GM12865 (cell line): ENCODE measurements around the gene TMEM119.
"Not testable (repeated sequence)": the region's sequence is repeated elsewhere in the genome, so short reads cannot be mapped to it uniquely, and the experiment has no call there.

Experiments used
- DNase-seq: peaks from one replicate; pipeline ENCODE4 v3.0.0; 2010; ENCODE audit warnings: low read depth
- H3K4me3 ChIP-seq: 2 replicates; pipeline ENCODE4 v1.5.1; 2011; ENCODE audit warnings: mild to moderate bottlenecking, low read depth, low read length, control low read depth
- TF ChIP-seq, protein P1 (sequence below): IDR thresholded peaks from 2 replicates; pipeline ENCODE4 v1.5.1; 2011; ENCODE audit warnings: low read length, control low read depth, low read depth, inconsistent platforms; ENCODE audit not compliant: insufficient read depth; ENCODE audit errors: missing control alignments

Gene TMEM119

DNA sequence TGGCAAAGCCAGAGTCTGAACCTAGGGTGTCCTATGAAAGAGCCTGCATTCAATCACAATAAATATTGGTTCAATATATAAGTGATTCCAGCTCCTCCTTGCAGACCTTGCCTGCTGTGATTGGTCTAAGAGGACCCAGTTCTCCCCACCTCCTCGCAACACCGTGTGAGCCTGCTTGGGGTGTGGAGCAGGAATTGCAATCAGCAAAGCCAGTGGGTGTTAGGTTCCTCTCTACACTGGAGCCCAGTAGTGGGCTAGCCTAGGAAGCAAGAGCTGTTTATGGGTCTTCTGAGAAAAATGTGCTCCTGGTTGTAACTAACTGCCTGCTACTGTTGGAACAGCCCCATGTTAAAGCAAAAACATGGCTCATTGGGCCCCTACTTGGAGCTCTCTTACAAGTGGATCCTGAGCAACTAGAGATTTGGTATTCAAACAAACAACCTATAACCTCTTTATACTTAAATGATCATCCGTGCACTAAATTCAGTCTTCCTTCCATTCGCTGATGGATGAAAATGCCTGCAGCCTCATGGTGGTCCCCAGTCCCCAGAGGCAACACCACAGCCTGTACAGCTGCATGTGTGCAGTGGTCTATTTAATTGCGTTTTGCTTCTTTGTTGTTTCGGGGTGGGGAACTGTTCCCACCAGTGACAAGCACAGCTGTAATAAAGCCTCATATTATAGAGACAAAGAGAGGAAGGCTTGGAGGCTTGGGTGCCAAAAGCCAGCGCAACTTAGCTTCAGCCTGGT lies 39.5 kb upstream of the TMEM119 start:
- H3K4me3 ChIP-seq, result peak overlapping the region; percentile 74
- DNase-seq, result no peak
- TF ChIP-seq, protein P1, sequence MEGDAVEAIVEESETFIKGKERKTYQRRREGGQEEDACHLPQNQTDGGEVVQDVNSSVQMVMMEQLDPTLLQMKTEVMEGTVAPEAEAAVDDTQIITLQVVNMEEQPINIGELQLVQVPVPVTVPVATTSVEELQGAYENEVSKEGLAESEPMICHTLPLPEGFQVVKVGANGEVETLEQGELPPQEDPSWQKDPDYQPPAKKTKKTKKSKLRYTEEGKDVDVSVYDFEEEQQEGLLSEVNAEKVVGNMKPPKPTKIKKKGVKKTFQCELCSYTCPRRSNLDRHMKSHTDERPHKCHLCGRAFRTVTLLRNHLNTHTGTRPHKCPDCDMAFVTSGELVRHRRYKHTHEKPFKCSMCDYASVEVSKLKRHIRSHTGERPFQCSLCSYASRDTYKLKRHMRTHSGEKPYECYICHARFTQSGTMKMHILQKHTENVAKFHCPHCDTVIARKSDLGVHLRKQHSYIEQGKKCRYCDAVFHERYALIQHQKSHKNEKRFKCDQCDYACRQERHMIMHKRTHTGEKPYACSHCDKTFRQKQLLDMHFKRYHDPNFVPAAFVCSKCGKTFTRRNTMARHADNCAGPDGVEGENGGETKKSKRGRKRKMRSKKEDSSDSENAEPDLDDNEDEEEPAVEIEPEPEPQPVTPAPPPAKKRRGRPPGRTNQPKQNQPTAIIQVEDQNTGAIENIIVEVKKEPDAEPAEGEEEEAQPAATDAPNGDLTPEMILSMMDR, result no peak

DNA sequence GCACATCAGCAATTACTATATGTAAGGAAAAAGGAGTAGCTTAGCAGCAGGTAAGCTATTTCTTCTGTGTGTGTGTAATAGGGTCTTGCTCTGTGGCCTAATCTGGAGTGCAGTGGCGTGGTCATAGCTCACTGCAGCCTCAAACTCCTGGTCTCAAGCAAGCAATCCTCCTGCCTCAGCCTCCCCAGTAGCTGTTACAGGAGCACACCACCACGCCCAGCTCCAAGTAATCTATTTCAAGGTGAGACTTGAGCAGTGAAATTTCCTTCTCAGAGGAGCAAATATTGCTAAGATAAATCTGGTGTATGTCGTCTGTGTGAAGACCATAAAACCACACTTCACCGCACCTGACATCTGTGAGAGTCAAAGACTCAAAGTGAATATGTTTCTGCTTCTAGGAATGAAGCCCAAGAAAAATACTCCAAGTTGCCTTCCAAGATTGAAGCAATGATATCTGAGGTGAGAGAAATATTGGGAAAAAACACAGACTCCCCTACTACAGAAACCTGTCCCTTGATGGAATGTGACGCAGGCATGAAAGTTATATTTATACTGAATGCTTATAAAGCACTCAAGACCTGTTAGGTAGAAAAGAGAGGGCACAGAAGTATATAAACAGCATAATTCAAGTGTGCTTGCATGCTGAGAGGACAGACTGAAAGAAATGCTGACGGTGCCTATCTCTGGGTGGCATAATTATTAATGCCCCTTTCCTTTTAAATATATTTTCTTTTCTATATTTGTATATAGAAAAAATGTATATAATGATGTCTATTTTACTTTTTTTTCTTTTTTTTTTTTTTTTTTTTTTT lies 38.3 kb upstream of the TMEM119 start:
- peak overlapping the region; percentile 74 for H3K4me3 ChIP-seq
- TF ChIP-seq, protein P1, result no peak
- no peak for DNase-seq

DNA sequence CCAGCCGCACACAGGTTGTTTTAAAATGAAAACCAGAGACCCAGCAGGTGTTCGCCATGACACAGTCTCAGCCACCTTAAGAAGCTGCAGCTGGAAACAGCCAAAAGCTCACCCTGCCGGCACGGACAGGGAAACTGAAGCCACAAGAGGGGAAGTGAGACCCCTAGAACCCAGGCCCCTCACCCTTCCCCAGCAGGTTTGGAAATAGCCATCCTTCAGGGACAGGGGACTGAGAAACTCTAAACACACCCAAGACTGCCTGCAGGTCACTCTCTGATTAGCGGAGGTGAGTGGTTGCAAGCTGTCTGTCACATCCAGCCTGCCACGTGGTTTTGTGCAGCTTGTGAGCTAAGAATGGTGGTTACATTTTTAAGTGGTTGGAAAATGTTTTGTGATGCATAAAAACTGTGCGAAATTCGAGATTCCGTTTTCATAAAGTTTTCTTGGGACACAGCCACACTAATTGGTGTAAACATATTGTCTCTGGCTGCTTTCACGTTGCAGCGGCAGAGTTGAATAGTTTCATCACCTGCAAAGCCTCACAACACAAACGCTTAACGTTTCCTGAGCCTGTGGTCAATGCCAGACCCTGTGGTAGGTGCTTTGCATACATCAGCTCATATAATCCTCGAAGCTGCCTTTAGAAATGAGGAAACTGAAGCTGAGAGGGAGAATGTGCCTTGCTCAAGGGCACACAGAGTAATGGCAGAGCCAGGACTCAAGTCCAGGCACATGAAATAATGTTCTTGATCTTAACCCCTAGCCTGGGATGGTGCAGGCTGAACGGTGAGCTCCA lies 37.5 kb upstream of the TMEM119 start:
- TF ChIP-seq, protein P1, result no peak
- peak; percentile 98 for DNase-seq
- H3K4me3 ChIP-seq, result peak overlapping the region; percentile 74

DNA sequence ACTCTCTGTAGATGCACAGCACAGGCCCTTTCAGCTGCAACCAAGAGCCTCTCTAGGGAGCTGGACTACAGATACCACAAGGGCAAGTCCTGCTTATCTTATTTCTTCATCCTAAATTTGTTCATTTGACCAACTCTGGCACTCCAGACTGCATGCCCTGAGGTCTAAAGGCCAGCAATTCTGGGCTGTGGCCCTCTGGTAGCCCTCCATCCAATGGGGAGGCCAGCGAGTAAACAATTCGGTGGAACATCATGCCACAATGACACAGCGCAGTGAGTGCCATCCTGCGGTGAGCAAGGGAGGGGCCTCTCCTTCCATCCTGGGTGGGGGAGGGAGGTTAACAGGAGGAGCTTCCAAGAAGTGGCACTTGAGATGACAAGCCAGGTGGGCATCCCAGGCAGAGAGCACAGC lies 36.5 kb upstream of the TMEM119 start:
- TF ChIP-seq, protein P1, result no peak
- peak overlapping the region; percentile 74 for H3K4me3 ChIP-seq
- DNase-seq, result peak; percentile 75

DNA sequence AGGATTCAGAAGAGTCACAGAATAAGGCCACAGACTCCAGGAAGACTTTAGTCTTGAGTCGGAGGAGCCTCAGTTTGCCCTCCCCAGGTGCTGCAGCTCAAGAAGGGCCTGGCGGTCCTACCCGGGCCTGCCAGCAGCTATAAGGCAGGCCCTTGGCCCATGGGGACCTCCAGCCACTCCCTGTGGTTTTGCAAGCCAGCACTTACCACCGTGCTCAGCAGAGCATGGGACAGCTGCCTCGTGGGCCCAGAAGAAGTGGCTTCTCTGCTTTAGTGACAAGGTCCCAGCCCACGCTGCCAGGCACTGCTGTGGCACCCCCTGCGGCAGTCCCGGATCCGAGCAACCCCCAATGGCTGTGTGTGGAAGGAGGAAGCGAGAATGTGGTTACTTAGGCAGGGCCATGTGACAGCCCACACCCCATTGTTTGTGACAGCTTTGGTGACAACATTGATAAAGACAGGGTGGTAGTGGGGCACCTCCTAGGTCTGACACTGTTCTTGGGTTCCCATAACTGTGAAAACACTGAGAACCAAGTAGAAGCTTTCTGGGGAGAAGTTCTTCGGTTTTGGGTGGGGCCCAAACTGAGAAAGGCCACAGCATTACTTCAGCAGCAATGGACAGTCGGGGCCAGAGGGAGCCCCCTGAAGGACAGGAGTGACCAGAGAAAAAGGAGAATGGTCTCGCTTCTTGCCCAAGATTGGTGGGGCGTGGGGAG lies 35.8 kb upstream of the TMEM119 start, which contains the start of gene SELPLG:
TSS of gene SELPLG (minus strand) at position 361 of the 715 bp plus-strand sequence. CDS start 9,587 bp downstream, outside the sequence.
- peak within 1 kb of the TSS; percentile 74 for H3K4me3 ChIP-seq
- DNase-seq, result peak; percentile 98
- TF ChIP-seq, protein P1, result peak; percentile 39

DNA sequence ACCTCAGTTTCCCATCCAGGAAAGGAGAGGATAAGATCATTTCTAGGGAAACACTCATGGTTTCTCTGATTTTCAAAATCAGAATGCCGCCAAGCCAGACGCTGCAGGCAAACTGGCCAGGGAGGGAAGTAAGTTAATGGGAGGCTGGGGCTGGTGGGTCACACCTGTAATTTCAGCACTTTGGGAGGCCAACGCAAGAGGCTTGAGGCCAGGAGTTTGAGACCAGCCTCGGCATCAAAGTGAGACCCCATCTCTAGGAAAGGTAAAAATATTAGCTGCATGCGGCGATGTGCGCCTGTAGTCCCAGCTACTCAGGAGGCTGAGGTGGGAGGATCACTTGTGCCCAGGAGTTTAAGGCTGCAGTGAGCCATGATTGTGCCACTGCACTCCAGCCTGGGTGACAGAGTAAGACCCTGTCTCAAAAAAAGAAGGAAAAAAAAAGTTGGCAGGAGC lies 35.2 kb upstream of the TMEM119 start:
- no peak for DNase-seq
- TF ChIP-seq, protein P1, result no peak
- H3K4me3 ChIP-seq, result peak overlapping the region; percentile 74

DNA sequence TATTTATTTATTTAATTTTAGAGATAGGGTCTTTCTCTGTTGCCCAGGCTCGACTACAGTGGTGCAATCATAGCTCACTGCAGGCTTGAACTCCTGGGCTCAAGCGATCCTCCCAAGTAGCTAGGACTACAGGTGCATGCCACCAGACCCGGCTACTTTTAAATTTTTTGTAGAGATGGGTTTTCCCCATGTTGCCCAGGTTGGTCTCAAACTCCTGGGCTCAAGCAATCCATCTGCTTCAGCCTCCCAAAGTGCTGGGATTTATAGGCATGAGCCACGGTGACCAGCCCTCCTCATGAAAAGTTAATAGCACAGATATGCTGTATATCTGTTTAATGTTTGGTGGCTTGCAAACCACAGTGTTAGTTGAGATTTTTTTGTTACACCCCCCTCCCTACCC lies 33.4 kb upstream of the TMEM119 start:
- not testable (repeated sequence) for DNase-seq
- H3K4me3 ChIP-seq, result peak overlapping the region; percentile 74
